ENCODE measurements around the gene DTX1. TPM values are rescaled to one million over a fixed set of nuclear protein-coding genes. Genes with fewer than 3 reads are reported as not detected.

The DTX1 gene
- total and polyA plus RNA-seq, 2 of the 8 experiments (the other 6 are each of a cell fraction or from before 2014, with no cell fraction given): 4.7 to 6.9 TPM

DNA sequence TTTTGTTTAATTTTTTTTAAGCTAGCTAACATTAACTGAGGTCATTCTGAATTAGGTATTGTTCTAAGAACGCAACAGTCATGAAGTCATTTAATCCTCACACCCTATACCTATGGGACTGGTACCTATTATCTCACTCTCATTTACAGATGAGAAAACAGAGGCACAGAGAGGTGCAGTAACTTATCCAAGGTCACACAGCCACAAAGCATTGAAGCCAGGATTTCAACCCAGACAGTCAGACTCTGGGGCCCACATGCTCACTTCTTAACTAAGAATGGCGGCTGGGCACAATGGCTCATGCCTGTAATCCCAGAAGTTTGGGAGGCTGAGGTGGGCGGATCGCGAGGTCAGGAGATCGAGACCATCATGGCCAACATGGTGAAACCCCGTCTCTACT lies 15.0 kb upstream of the DTX1 start:
- no peaks in the 10 kb centered on the region for H3K79me2 ChIP-seq (ENCODE audit: control insufficient read depth in 1 of 2, insufficient read depth in 2 of 2, low read length in 2 of 2)
- no peaks in the 10 kb centered on the region for H3K79me1 ChIP-seq (ENCODE audit: low read depth, low read length)
- no peak overlapping the region for H3K56ac ChIP-seq (replicated peaks; ENCODE audit: insufficient read length, low read depth, low read length)
- no peak overlapping the region for H3K23ac ChIP-seq (ENCODE audit: insufficient read length)
- no peaks in the 10 kb centered on the region for H3K36me3 ChIP-seq (ENCODE audit: control insufficient read depth in 2 of 4, insufficient read depth in 4 of 4, low read length in 3 of 4)
- FAIRE-seq: no peak
- ChIA-PET POLR2A (ENCODE audit: partially characterized antibody) (interaction anchor here (1.4 kb wide), 1 partner anchor 24 kb away, joined by 3 read pairs; no protein-coding TSS in a partner anchor), CTCF (ENCODE audit: partially characterized antibody) (interaction anchor here (1.4 to 4.8 kb wide), 2 partner anchors 7 to 51 kb away, joined by 4 to 27 read pairs; no protein-coding TSS in a partner anchor)
- H2BK15ac ChIP-seq (ENCODE audit: low read length): no peak overlapping the region
- peaks cover 5% of the 10 kb centered on the region; the same call in 1 of the 2 replicates for H3K23me2 ChIP-seq (ENCODE audit: low read depth, low read length)
- no peak overlapping the region for H2BK20ac ChIP-seq (ENCODE audit: low read length)
- no peak overlapping the region for H3K9ac ChIP-seq (replicated peaks in 1 of 4; ENCODE audit: extremely low read depth in 1 of 4, low read depth in 3 of 4, low read length in 3 of 4)
- no peak overlapping the region for H3K4me3 ChIP-seq (ENCODE audit: extremely low read depth in 1 of 4, insufficient read depth in 2 of 4, low read depth in 3 of 4, low read length in 4 of 4)
- H3K4me1 ChIP-seq (replicated peaks in 1 of 4; ENCODE audit: control insufficient read depth in 3 of 4, insufficient read depth in 4 of 4, low read length in 3 of 4): no peaks in the 10 kb centered on the region
- no peak overlapping the region for H2AK5ac ChIP-seq (ENCODE audit: low read depth, low read length)
- H4K91ac ChIP-seq (replicated peaks; ENCODE audit: insufficient read length, low read length): no peak overlapping the region
- no peaks in the 10 kb centered on the region for H3K9me3 ChIP-seq (ENCODE audit: insufficient read depth in 2 of 2, low read depth in 1 of 2, low read length in 1 of 2)
- WGBS, 2 experiments (ENCODE audit: extremely low coverage in 1 of 2, insufficient coverage in 1 of 2, insufficient read length in 1 of 2, insufficient replicate concordance in 2 of 2, low coverage in 1 of 2, low lambda C conversion rate in 2 of 2, missing lambda C conversion rate in 1 of 2): 87% methylated on average over 7 of the region's 7 CpGs; no CpG with 5 or more reads in 1 of the 2 experiments
- no peak overlapping the region for H3K4ac ChIP-seq (replicated peaks; ENCODE audit: insufficient read length, low read depth, low read length)
- H2BK5ac ChIP-seq (ENCODE audit: low read depth, low read length): no peak overlapping the region
- H4K8ac ChIP-seq (ENCODE audit: extremely low read depth, insufficient read depth, low read length): no peak overlapping the region
- H4K20me1 ChIP-seq (replicated peaks in 1 of 2; ENCODE audit: control insufficient read depth in 1 of 2, insufficient read depth in 2 of 2, low read length in 2 of 2): peaks cover 0 to 2% of the 10 kb centered on the region in 2 experiments
- DNase-seq (ENCODE audit: low read depth in 1 of 2, low spot score in 2 of 2): no peak
- H3K27me3 ChIP-seq (replicated peaks in 1 of 4; ENCODE audit: control insufficient read depth in 3 of 4, extremely low read depth in 1 of 4, insufficient read depth in 3 of 4, low read length in 3 of 4): no peaks in the 10 kb centered on the region
- no peak overlapping the region for H2BK12ac ChIP-seq (ENCODE audit: low read depth, low read length)
- no peak overlapping the region for H2AFZ ChIP-seq (ENCODE audit: low read length)
- no peak overlapping the region for H3K14ac ChIP-seq (ENCODE audit: insufficient read length)
- no peak overlapping the region for H3K27ac ChIP-seq (ENCODE audit: low read depth, low read length)
- H3K18ac ChIP-seq (ENCODE audit: extremely low read depth, low read length): no peak overlapping the region
- no peak overlapping the region for H2BK120ac ChIP-seq (replicated peaks; ENCODE audit: low read depth, low read length)
- H4K5ac ChIP-seq (ENCODE audit: insufficient read length, low read depth, low read length): no peak overlapping the region
- no peak overlapping the region for H3K4me2 ChIP-seq (ENCODE audit: insufficient read depth in 1 of 2, low read depth in 2 of 2, low read length in 2 of 2)
- no peak for TF ChIP-seq RXRA (IDR thresholded peaks at IDR 0.05; ENCODE audit: insufficient read depth, low read depth, low read length)
- TF ChIP-seq BRCA1 (IDR thresholded peaks at IDR 0.05; ENCODE audit: low read depth, low read length): no peak
- no peak for TF ChIP-seq ZNF274 (IDR thresholded peaks at IDR 0.05; ENCODE audit: borderline replicate concordance, extremely low read depth, low read length)
- TF ChIP-seq SRF (IDR thresholded peaks at IDR 0.05; ENCODE audit: low read depth, low read length): no peak
- no peak for TF ChIP-seq CTBP2 (IDR thresholded peaks at IDR 0.05; ENCODE audit: borderline replicate concordance, insufficient read depth, insufficient read length, low read length)
- TF ChIP-seq SUZ12 (IDR thresholded peaks at IDR 0.05; ENCODE audit: low read length): no peak
- TF ChIP-seq KDM1A (IDR thresholded peaks at IDR 0.05; ENCODE audit: borderline replicate concordance, low read length): no peak
- TF ChIP-seq CBX8 (IDR thresholded peaks at IDR 0.05; ENCODE audit: borderline replicate concordance, low read depth, low read length): no peak
- no peak for TF ChIP-seq SP2 (IDR thresholded peaks at IDR 0.05; ENCODE audit: low read length)
